WTC11 (cell line): ENCODE measurements around the gene KLK11. TPM values are rescaled to one million over a fixed set of nuclear protein-coding genes. Genes with fewer than 3 reads are reported as not detected.

ENCODE experiments used
- ATAC-seq: fragments of 200-7000 bp; cut with Tn5 transposase; 2 replicates; pipeline ENCODE4 v1.10.0; 2021; ENCODE audit warnings: mild to moderate bottlenecking, moderate library complexity
- CTCF ChIA-PET: fragments of 300-600 bp; sonication (Branson Sonifier 250); formaldehyde crosslinking; loops from one replicate; lab custom pipeline; 2021; ENCODE audit warnings: antibody characterized with exemption; lab: Charles Lee
- POLR2A ChIA-PET: fragments of 350-600 bp; sonication (Branson Sonifier 250); formaldehyde crosslinking; loops from one replicate; lab custom pipeline; 2021; ENCODE audit warnings: antibody characterized with exemption; lab: Charles Lee
- DNase-seq: peaks from one replicate; pipeline ENCODE4 v3.0.0; 2021; ENCODE audit warnings: low spot score
- H3K27ac Mint-ChIP-seq: 2 replicates; pipeline ENCODE4 v1.8.0; 2021; ENCODE audit warnings: mixed read lengths
- H3K27me3 Mint-ChIP-seq: 2 replicates; pipeline ENCODE4 v1.8.0; 2021; ENCODE audit warnings: low read depth, mild to moderate bottlenecking, moderate library complexity, mixed read lengths
- H3K36me3 Mint-ChIP-seq: 2 replicates; pipeline ENCODE4 v1.8.0; 2021; ENCODE audit warnings: mixed read lengths
- H3K4me1 Mint-ChIP-seq: 2 replicates; pipeline ENCODE4 v1.8.0; 2022; ENCODE audit warnings: mixed read lengths
- H3K4me3 Mint-ChIP-seq: 2 replicates; pipeline ENCODE4 v1.8.0; 2021; ENCODE audit warnings: mild to moderate bottlenecking, moderate library complexity, mixed read lengths
- H3K9me3 Mint-ChIP-seq: 2 replicates; pipeline ENCODE4 v1.8.0; 2021; ENCODE audit warnings: mixed read lengths
- ATF2 ChIP-seq: sonication (generic); formaldehyde crosslinking; IDR thresholded peaks from 2 replicates; pipeline ENCODE4 v1.8.1; 2022; ENCODE audit warnings: low read depth, missing genetic modification reagents, borderline replicate concordance
- CDX4 ChIP-seq: fragments of 250-450 bp; sonication (Bioruptor Pico); IDR thresholded peaks from 2 replicates; pipeline ENCODE4 v1.9.0; 2021; ENCODE audit warnings: moderate library complexity, mild to moderate bottlenecking, inconsistent platforms, borderline replicate concordance
- CREM ChIP-seq: sonication (generic); formaldehyde crosslinking; IDR thresholded peaks from 2 replicates; pipeline ENCODE4 v1.8.1; 2022; ENCODE audit warnings: mild to moderate bottlenecking, missing genetic modification reagents, moderate library complexity
- FOXJ3 ChIP-seq: sonication (generic); formaldehyde crosslinking; IDR thresholded peaks from 2 replicates; pipeline ENCODE4 v1.9.0; 2021; ENCODE audit warnings: missing genetic modification reagents, mild to moderate bottlenecking, borderline replicate concordance
- GABPB1 ChIP-seq: sonication (generic); formaldehyde crosslinking; IDR thresholded peaks from 2 replicates; pipeline ENCODE4 v1.8.1; 2023; ENCODE audit warnings: mild to moderate bottlenecking, missing genetic modification reagents
- HMGA2 ChIP-seq: fragments of 250-450 bp; sonication (Bioruptor Pico); IDR thresholded peaks from 2 replicates; pipeline ENCODE4 v1.4.0; 2021; ENCODE audit warnings: mild to moderate bottlenecking, moderate library complexity
- JUN ChIP-seq: sonication (generic); formaldehyde crosslinking; IDR thresholded peaks from 2 replicates; pipeline ENCODE4 v1.8.0; 2023; ENCODE audit warnings: mild to moderate bottlenecking, missing genetic modification reagents
- MAX ChIP-seq: sonication (generic); formaldehyde crosslinking; IDR thresholded peaks from 2 replicates; pipeline ENCODE4 v1.8.0; 2022; ENCODE audit warnings: mild to moderate bottlenecking, missing genetic modification reagents
- MYBL2 ChIP-seq: sonication (generic); formaldehyde crosslinking; IDR thresholded peaks from 2 replicates; pipeline ENCODE4 v1.8.1; 2023; ENCODE audit warnings: mild to moderate bottlenecking, moderate library complexity, missing genetic modification reagents
- NFATC4 ChIP-seq: fragments of 250-450 bp; sonication (Bioruptor Pico); IDR thresholded peaks from 2 replicates; pipeline ENCODE4 v1.9.0; 2021; ENCODE audit warnings: mild to moderate bottlenecking
- NFYB ChIP-seq: sonication (generic); formaldehyde crosslinking; conservative IDR thresholded peaks from 2 replicates; pipeline ENCODE4 v1.8.0; 2022; ENCODE audit warnings: low read depth, missing genetic modification reagents
- NR1H2 ChIP-seq: sonication (generic); formaldehyde crosslinking; IDR thresholded peaks from 2 replicates; pipeline ENCODE4 v1.9.0; 2021; ENCODE audit warnings: mild to moderate bottlenecking, moderate library complexity, missing genetic modification reagents
- PRRX2 ChIP-seq: fragments of 250-450 bp; sonication (Bioruptor Pico); IDR thresholded peaks from 2 replicates; pipeline ENCODE4 v1.8.0; 2021; ENCODE audit warnings: mild to moderate bottlenecking
- USF1 ChIP-seq: sonication (generic); formaldehyde crosslinking; IDR thresholded peaks from 2 replicates; pipeline ENCODE4 v1.8.0; 2022; ENCODE audit warnings: mild to moderate bottlenecking, missing genetic modification reagents
- ZBTB43 ChIP-seq: sonication (generic); formaldehyde crosslinking; IDR thresholded peaks from 2 replicates; pipeline ENCODE4 v1.8.1; 2023; ENCODE audit warnings: mild to moderate bottlenecking, missing genetic modification reagents
- ZNF121 ChIP-seq: sonication (generic); formaldehyde crosslinking; IDR thresholded peaks from 2 replicates; pipeline ENCODE4 v1.8.0; 2023; ENCODE audit warnings: missing genetic modification reagents
- ZNF219 ChIP-seq: sonication (generic); formaldehyde crosslinking; IDR thresholded peaks from 2 replicates; pipeline ENCODE4 v1.8.0; 2023; ENCODE audit warnings: missing genetic modification reagents, mild to moderate bottlenecking, borderline replicate concordance
- ZNF232 ChIP-seq: sonication (generic); formaldehyde crosslinking; IDR thresholded peaks from 2 replicates; pipeline ENCODE4 v1.8.0; 2022; ENCODE audit warnings: mild to moderate bottlenecking, missing genetic modification reagents
- ZNF425 ChIP-seq: fragments of 250-450 bp; sonication (Bioruptor Pico); conservative IDR thresholded peaks from 2 replicates; pipeline ENCODE4 v1.9.0; 2021; ENCODE audit warnings: mild to moderate bottlenecking
- total RNA-seq: library from RNA; stranded (reverse); gene quantifications from 3 replicates; pipeline ENCODE4 v1.2.3, GENCODE V29; 2021
- TF ChIP-seq, protein P1 (sequence below): sonication (generic); formaldehyde crosslinking; IDR thresholded peaks from 2 replicates; pipeline ENCODE4 v1.8.0; 2023; ENCODE audit warnings: missing genetic modification reagents, mild to moderate bottlenecking, borderline replicate concordance
- TF ChIP-seq, protein P2 (sequence below): sonication (generic); formaldehyde crosslinking; IDR thresholded peaks from 2 replicates; pipeline ENCODE4 v1.8.1; 2023; ENCODE audit warnings: mild to moderate bottlenecking, missing genetic modification reagents, moderate library complexity

Gene KLK11
- total RNA-seq, 1 experiment from 2014 or later: 0.55 TPM

GRCh38 chr19:51071095-51071405 lies 44.6 kb upstream of the KLK11 start (continued):
- TF ChIP-seq, protein P1, sequence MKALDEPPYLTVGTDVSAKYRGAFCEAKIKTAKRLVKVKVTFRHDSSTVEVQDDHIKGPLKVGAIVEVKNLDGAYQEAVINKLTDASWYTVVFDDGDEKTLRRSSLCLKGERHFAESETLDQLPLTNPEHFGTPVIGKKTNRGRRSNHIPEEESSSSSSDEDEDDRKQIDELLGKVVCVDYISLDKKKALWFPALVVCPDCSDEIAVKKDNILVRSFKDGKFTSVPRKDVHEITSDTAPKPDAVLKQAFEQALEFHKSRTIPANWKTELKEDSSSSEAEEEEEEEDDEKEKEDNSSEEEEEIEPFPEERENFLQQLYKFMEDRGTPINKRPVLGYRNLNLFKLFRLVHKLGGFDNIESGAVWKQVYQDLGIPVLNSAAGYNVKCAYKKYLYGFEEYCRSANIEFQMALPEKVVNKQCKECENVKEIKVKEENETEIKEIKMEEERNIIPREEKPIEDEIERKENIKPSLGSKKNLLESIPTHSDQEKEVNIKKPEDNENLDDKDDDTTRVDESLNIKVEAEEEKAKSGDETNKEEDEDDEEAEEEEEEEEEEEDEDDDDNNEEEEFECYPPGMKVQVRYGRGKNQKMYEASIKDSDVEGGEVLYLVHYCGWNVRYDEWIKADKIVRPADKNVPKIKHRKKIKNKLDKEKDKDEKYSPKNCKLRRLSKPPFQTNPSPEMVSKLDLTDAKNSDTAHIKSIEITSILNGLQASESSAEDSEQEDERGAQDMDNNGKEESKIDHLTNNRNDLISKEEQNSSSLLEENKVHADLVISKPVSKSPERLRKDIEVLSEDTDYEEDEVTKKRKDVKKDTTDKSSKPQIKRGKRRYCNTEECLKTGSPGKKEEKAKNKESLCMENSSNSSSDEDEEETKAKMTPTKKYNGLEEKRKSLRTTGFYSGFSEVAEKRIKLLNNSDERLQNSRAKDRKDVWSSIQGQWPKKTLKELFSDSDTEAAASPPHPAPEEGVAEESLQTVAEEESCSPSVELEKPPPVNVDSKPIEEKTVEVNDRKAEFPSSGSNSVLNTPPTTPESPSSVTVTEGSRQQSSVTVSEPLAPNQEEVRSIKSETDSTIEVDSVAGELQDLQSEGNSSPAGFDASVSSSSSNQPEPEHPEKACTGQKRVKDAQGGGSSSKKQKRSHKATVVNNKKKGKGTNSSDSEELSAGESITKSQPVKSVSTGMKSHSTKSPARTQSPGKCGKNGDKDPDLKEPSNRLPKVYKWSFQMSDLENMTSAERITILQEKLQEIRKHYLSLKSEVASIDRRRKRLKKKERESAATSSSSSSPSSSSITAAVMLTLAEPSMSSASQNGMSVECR: no peak
- no peak for TF ChIP-seq CREM (CRISPR knock-in tag)
- TF ChIP-seq NFATC4: no peak
- TF ChIP-seq, protein P2, sequence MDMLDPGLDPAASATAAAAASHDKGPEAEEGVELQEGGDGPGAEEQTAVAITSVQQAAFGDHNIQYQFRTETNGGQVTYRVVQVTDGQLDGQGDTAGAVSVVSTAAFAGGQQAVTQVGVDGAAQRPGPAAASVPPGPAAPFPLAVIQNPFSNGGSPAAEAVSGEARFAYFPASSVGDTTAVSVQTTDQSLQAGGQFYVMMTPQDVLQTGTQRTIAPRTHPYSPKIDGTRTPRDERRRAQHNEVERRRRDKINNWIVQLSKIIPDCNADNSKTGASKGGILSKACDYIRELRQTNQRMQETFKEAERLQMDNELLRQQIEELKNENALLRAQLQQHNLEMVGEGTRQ: no peak
- TF ChIP-seq HMGA2: no peak
- TF ChIP-seq ZNF425 (CRISPR knock-in tag): no peak
- no peak for TF ChIP-seq ATF2 (CRISPR knock-in tag)
- no peak for TF ChIP-seq ZNF121 (CRISPR knock-in tag)
- TF ChIP-seq ZNF232 (CRISPR knock-in tag): no peak
- no peak for TF ChIP-seq CDX4

- Mint-ChIP-seq H3K27ac (no peak overlapping the region), H3K9me3 (peaks cover 23% of the 10 kb centered on the region), H3K27me3 (peaks cover 15% of the 10 kb centered on the region), H3K4me1 (peaks cover 5% of the 10 kb centered on the region), H3K36me3 (peaks cover 10% of the 10 kb centered on the region), H3K4me3 (no peak overlapping the region)
- ChIA-PET CTCF (no interaction called here), POLR2A (no interaction called here)
- ATAC-seq (no peak), DNase-seq (no peak)
- TF ChIP-seq NFYB (no peak), NR1H2 (CRISPR knock-in tag) (no peak), FOXJ3 (CRISPR knock-in tag) (no peak), GABPB1 (CRISPR knock-in tag) (no peak), CREM (CRISPR knock-in tag) (no peak), PRRX2 (CRISPR knock-in tag) (no peak), MAX (CRISPR knock-in tag) (no peak), ZBTB43 (CRISPR knock-in tag) (no peak), MYBL2 (CRISPR knock-in tag) (no peak), ZNF219 (no peak), JUN (no peak), USF1 (CRISPR knock-in tag) (no peak)
Measured at GRCh38 chr19:51070334-51071094, 44.1 kb upstream of the KLK11 start.
